Cardiac atrium fibroblast (primary cell): ENCODE results near the gene LSM14A. TPM values are rescaled to one million over a fixed set of nuclear protein-coding genes. Genes with fewer than 3 reads are reported as not detected.

Source experiments
- total RNA-seq: library from RNA; depleted of rRNA; stranded (reverse); fragments of >200 nt; gene quantifications from 2 replicates; pipeline ENCODE4 v1.2.3, GENCODE V29; 2015

The LSM14A gene
- total RNA-seq: 56.5 and 63.3 TPM in 2 replicates

GRCh38 chr19:34171877-34172660, at the start of gene LSM14A:
LSM14A (plus strand) TSS chr19:34172504; CDS start chr19:34172643, 139 bp downstream.

GRCh38 chr19:34254046-34254697, 81.9 kb downstream of the LSM14A start, which contains the start of gene GARRE1:
GARRE1 (plus strand) TSS chr19:34254554; CDS start chr19:34300474, 45,920 bp downstream.

Other genes with a start within 250 kb of the LSM14A start
- gene GARRE1, start 82.0 kb downstream of the LSM14A start, total RNA-seq: 10.5 and 12.2 TPM in 2 replicates
- 464 and 506 TPM in 2 replicates for gene GPI, start 192.7 kb downstream of the LSM14A start, total RNA-seq
- gene PDCD2L, start 231.9 kb downstream of the LSM14A start, total RNA-seq: 3.2 and 8.7 TPM in 2 replicates